CD4-positive, alpha-beta T cell treated with Interleukin-21 for 1 hour (primary cell): ENCODE results near the gene PLEKHA5.
A peak's percentile ranks its signal among the peaks of the same experiment; 100 is the strongest.
"Not testable (repeated sequence)": the region's sequence is repeated elsewhere in the genome, so short reads cannot be mapped to it uniquely, and the experiment has no call there.

Experiments used
- DNase-seq: peaks from one replicate; pipeline ENCODE4 v3.0.0-alpha.2; 2020

The PLEKHA5 gene

DNA sequence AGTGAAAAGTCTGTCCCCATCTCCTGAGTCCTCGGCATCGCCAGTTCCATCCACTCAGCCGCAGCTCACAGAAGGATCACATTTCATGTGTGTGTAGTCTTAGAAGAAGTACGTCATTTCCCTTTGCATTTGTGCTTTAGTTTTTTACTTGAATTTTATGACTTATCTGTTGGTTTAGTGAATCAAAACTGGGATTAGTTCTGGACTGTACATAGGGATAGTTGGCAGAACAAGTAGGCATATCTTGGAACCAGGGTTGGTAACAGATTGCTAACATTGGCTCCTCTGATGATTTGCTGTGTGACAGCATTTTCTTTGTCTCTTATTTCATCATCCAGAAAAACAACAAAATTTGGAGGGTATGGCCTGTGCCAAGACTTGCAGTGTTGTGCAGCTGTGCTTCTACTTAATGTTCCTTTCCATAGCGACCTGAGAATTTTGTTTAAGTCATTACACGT lies 240.2 kb downstream of the PLEKHA5 start:
- no peak for DNase-seq

- no peak for DNase-seq
Measured at GRCh38 chr12:19373586-19373985, 244.1 kb downstream of the PLEKHA5 start.

DNA sequence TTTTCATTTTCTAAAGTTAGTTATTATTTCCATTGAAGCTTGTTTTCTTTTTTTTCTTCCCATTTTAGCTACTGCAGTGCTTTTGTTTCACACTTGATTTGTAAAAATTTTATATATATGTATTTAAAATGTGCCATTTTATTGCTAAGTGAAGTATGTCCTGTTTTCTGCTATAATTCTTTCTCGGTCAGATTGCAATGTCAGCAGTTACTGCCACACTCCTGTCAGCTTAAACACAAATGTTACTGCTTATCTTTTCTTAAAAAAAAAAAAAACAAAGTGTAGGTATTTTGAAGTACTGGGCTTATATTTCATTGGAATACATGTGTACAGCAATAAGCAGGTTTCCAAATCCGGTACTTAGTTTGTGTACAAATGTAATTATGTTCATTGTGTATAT lies 246.4 kb downstream of the PLEKHA5 start:
- DNase-seq: no peak

DNA sequence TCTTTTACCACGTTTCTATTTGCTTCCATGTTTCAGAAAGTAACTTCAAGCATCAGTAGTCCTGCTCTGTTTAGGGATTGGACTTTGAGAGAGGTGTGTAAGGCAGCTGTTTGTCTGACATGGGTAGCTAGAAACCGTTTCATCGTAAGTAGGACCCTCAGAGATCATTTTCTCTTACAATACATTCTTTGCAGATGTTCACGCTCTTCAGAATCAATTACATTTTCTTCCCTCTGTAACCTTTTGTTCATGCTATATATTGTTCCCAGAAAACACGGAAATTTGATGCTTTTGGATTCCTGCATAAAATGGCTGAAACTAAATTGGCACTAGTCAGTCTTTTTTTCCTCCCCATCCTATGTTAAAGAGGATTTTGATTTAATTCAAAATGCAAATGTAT lies 247.2 kb downstream of the PLEKHA5 start:
- DNase-seq: no peak

DNA sequence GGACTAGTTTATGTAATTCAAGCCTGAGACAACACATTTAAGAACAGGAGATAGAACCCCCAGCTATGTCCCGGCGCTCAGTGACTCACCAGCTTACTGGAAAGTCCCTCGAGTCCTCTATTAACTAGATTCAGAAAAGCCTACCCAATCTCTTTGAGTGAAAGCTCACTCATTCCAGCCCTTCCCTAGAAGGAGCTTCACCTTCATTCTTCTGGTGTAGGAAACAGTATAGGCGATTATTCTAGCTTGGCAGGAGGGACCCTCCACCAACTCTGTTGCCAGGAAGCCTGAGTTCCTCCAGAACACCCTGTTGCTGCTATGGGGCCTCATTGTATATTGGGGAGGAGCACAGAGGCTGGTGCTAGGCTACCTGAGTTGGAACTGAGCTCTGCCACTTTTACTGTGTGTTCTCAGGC lies 252.6 kb downstream of the PLEKHA5 start:
- DNase-seq: no peak

DNA sequence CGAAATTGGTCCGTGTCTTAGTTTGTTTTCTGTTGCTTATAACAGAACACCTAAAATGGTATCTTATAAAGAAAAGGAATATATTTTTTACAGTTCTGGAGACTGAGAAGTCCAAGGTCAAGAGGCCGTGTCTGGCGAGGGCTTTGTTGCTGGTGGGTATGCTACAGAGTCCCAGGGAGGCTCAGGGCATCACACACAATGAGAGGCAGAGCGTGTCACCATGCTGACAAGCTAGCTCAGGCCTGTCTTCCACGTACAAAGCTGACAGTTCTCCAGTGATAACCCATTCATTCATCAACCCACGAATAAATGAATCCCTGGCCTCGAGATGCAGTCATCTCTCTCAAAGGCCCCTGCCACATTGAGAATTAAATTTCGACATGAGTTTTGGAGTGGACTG lies 253.0 kb downstream of the PLEKHA5 start:
- DNase-seq: no peak

DNA sequence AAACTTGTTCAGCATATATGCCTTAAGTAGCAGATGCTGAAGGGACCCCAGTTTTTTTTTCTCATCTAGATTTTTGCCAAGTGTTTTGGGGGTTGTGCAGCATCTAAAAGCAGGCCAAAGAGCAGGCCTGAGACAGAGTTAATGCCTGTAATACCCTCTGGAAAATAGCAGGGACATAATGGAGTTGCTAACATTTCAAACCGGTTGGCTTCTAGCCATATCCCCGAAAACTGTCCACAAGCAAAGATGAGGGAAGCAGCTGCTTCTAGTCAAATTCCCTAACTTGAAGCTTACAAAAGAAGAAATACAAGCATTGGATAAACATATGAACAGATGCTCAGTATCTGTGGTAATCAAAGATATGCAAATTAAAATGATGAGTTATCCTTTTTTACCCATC lies 257.6 kb downstream of the PLEKHA5 start:
- DNase-seq: no peak

DNA sequence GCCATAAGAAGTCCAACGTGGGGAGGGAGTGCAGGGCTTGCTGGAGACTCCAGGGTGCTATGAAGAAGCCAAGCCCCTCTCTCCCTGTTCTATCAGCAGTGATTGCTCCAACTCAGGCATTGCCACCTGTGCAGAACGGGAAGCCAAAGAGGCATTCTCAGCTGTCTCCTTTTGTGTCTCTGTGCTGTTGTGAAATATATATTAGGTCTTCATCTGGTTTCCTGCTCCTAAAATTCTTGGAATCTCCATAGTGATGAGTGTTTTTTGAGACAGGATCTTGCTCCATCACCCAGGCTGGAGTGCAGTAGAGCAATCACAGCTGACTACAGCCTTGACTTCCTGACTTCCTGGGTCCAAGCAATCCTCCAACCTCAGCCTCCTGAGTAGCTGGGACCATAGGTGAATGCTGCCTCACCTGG lies 258.6 kb downstream of the PLEKHA5 start:
- no peak for DNase-seq

DNA sequence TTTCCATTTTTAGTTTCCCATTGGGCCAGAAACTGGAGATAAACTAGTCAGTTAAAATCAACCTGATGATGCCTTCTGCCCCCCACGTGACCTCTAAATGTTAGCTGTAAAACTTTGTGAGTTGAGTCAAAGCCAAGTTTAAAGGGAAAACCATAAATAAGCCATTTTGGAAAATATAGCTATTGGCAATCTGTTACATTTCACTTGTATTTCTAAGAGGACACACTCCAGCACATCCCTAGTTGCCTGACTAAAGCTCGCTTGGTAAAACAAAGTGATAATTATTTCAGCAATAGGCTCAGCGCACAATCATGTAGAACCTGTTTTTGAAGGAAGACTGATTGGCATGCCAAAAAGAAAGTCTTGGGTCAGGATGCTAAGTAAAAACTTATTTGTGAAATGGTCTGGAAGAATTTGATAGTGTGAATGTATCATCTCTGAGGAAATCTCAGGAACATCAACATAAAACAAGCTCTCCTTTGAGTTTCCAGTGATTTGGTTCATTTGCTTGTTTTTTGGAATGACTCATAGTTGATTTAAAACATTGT lies 260.6 kb downstream of the PLEKHA5 start:
- DNase-seq: no peak

GRCh38 chr12:19392644-19393043 lies 263.1 kb downstream of the PLEKHA5 start:
- DNase-seq: not testable (repeated sequence)

GRCh38 chr12:19394385-19394784 lies 264.9 kb downstream of the PLEKHA5 start:
- DNase-seq: no peak

GRCh38 chr12:19397534-19397933 lies 268.0 kb downstream of the PLEKHA5 start:
- no peak for DNase-seq

GRCh38 chr12:19398376-19399363 lies 269.1 kb downstream of the PLEKHA5 start:
- no peak for DNase-seq

GRCh38 chr12:19400649-19401285 lies 271.2 kb downstream of the PLEKHA5 start:
- not testable (repeated sequence) for DNase-seq

GRCh38 chr12:19402211-19402610 lies 272.7 kb downstream of the PLEKHA5 start:
- DNase-seq: no peak

DNA sequence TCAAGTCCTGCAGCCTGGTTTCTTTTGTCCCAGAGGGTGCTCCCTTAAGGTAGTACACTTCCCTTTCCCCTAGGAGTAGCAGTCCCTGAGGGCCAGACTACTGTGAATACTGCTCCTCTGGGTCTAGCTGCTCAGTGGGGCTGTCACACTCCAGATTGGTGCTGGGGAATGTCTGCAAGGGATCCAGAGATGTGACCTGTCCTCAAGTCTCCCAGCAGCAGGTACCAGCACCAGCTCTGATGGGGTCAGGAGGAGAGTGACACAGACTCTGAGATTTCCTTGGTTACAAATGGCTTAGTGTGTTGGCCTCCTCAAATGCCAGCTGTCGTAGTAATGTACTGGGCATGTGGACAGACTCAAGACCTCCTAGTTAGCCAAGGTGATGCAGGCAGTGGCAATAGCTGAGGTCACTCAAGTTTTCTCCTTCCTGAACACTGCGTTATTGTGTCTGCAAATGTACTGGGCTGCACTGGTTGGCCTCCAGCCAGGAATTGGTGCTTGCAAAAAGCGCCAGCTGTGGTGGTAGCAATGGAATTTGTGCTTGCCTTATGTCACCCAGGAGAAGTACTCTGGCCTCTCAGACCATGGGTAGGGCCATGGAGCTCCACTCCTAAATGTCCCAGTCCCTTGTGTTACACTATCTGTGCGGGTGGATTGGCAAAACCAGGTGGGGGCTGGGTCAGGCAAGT lies 273.4 kb downstream of the PLEKHA5 start:
- DNase-seq: no peak

DNA sequence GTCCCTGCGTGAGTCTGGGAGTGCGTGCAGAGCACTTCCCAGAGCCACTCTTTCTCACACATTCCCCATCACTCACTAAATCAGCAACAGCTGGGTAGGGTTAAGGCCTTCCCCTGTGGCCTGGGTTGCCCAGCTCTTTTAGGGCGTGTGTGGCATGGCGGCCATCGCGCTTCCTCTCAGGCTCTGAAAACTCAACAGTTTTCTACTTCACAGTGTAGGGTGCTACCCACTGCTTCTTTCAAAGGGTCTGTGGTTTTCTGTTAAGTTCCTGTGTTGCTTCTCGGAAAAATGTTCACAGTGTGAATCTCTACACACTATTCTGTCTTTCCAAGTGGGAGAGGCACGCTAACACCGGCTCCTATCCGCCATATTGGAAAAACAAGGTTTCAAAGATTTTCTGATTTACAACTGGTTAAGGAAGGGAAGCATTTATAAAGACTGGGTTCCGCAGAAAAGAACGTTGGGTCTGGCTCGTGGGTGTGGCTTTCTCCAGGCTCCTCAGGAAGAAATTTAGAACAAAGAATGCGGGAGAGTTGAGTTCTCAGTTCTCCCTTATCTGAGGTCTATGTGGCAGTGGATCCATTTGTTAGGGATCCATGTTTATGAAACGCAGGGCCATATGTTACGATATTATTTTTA lies 274.8 kb downstream of the PLEKHA5 start:
- DNase-seq: peak; percentile 50

- no peak for DNase-seq
Measured at GRCh38 chr12:19409376-19409775, 279.8 kb downstream of the PLEKHA5 start.

GRCh38 chr12:19410211-19410610 lies 280.7 kb downstream of the PLEKHA5 start:
- no peak for DNase-seq

DNA sequence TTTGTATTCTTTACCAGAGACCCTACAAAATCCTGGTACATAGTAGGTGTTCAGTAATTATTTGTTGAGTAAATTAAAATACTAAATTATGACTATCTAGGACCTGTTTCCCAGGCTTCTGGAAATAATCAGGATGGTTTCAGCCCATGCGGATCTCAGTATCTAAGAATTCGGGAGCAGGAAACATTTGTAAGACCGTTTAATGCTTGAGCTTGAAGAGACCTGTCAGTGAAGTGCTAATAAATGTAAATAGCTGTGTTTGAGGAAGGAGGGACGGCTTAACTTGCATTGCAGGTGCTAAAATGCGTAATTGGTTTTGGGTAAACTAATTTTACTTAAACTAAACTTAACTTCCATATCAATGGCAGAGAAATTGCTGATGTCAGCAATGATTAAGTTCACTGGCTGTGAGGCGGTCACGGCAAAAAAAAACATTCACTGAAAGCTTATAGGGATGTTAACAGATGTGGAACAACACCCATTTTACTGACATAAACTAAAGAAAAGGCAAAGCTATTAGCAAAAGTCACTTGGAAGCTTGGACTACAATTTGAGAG lies 281.2 kb downstream of the PLEKHA5 start:
- DNase-seq: no peak

DNA sequence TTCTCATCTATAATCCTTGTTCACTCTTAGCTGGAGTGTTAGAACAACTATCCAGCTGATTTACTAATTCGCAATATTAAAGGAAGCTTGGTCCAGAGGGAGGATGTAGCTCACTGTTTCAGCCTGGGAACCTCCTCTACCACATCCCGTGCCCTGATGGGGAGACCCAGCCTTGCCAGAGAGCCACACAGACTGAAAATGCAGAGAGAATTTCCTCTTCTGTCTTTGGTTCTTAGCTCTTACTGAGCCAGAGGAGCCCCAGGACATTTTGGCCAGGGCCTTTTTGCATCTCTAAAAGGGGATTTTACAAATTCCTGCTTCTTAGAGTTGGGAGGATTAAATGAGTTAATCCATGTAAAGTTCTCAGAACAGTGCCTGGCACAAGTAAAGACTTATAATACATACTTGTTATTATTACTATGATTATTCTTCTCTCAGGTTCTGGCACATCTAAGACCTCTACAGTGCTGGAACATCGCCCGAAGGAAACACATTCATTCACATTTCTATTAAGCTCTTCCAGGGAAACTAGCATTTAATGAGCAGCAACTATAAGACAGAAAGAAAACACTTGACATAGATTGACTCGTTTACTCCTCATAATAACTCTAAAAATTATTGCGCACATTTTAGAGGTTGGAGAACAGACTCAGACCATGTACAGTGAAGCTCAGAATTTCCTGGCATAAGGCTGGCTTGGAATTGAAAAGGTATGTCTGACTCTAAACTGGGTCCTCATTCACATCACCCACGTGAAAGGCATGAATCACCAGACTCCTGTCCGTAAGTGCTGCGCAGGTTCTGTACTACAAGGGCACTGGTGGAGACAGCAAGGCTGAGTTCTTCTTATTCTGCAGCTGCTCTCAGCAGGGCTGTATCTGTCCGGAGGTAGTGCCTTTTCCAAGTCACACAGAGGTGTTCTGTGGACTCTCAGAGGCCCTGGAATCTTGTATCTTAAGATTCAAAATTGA lies 282.0 kb downstream of the PLEKHA5 start:
- DNase-seq: no peak
